ENCODE measurements around the gene TAS2R13.

- TF ChIP-seq RAD21 (IDR thresholded peaks at IDR 0.05; ENCODE audit: low read length) (no peak), CEBPB (IDR thresholded peaks at IDR 0.05; ENCODE audit: low read depth, low read length) (no peak), MAZ (IDR thresholded peaks at IDR 0.05; ENCODE audit: borderline replicate concordance, low read depth, low read length) (no peak), POLR2A (IDR thresholded peaks at IDR 0.05; ENCODE audit: low read depth, low read length) (no peak), RCOR1 (IDR thresholded peaks at IDR 0.05; ENCODE audit: insufficient replicate concordance, low read length) (no peak), MXI1 (IDR thresholded peaks at IDR 0.05; ENCODE audit: borderline replicate concordance, low read depth, low read length) (no peak), NFE2L2 (IDR thresholded peaks at IDR 0.05; ENCODE audit: low read depth, low read length) (no peak)
- TF ChIP-seq, protein P1, sequence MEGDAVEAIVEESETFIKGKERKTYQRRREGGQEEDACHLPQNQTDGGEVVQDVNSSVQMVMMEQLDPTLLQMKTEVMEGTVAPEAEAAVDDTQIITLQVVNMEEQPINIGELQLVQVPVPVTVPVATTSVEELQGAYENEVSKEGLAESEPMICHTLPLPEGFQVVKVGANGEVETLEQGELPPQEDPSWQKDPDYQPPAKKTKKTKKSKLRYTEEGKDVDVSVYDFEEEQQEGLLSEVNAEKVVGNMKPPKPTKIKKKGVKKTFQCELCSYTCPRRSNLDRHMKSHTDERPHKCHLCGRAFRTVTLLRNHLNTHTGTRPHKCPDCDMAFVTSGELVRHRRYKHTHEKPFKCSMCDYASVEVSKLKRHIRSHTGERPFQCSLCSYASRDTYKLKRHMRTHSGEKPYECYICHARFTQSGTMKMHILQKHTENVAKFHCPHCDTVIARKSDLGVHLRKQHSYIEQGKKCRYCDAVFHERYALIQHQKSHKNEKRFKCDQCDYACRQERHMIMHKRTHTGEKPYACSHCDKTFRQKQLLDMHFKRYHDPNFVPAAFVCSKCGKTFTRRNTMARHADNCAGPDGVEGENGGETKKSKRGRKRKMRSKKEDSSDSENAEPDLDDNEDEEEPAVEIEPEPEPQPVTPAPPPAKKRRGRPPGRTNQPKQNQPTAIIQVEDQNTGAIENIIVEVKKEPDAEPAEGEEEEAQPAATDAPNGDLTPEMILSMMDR (conservative IDR thresholded peaks at IDR 0.05; ENCODE audit: low read depth, low read length) = no peak
- TF ChIP-seq, protein P2, sequence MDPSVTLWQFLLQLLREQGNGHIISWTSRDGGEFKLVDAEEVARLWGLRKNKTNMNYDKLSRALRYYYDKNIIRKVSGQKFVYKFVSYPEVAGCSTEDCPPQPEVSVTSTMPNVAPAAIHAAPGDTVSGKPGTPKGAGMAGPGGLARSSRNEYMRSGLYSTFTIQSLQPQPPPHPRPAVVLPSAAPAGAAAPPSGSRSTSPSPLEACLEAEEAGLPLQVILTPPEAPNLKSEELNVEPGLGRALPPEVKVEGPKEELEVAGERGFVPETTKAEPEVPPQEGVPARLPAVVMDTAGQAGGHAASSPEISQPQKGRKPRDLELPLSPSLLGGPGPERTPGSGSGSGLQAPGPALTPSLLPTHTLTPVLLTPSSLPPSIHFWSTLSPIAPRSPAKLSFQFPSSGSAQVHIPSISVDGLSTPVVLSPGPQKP (IDR thresholded peaks at IDR 0.05; ENCODE audit: borderline replicate concordance, low read depth, low read length) = no peak
Measured at GRCh38 chr12:10928746-10929286, 19.5 kb upstream of the TAS2R13 start, which contains the start of gene PRH2.

Measured in IMR-90 (cell line).